ENCODE data around the gene YIPF1.

YIPF1 gene

GRCh38 chr1:53929246-53929960, 39.8 kb upstream of the YIPF1 start:
- TF ChIP-seq CTCF (IDR thresholded peaks at IDR 0.05; ENCODE audit: low read depth, low read length): no peak
- no peak for DNase-seq (ENCODE audit: low read depth, low spot score)
- in situ Hi-C loops (cut with HindIII; ENCODE audit: low sequenced_read_pairs): no loop called here
- H3K4me3 ChIP-seq (ENCODE audit: low read depth, low read length): no peak overlapping the region

- in situ Hi-C loops (cut with HindIII; ENCODE audit: low sequenced_read_pairs): no loop called here
- no peak for TF ChIP-seq CTCF (IDR thresholded peaks at IDR 0.05; ENCODE audit: low read depth, low read length)
- no peak for DNase-seq (ENCODE audit: low read depth, low spot score)
- no peak overlapping the region for H3K4me3 ChIP-seq (ENCODE audit: low read depth, low read length)
Measured at GRCh38 chr1:53927376-53927881, 37.8 kb upstream of the YIPF1 start.

GRCh38 chr1:53919675-53920066, 30.1 kb upstream of the YIPF1 start:
- DNase-seq (ENCODE audit: low read depth, low spot score): no peak
- no peak overlapping the region for H3K4me3 ChIP-seq (ENCODE audit: low read depth, low read length)
- TF ChIP-seq CTCF (IDR thresholded peaks at IDR 0.05; ENCODE audit: low read depth, low read length): no peak
- in situ Hi-C loops (cut with HindIII; ENCODE audit: low sequenced_read_pairs): no loop called here

- no peak overlapping the region for H3K4me3 ChIP-seq (ENCODE audit: low read depth, low read length)
- DNase-seq (ENCODE audit: low read depth, low spot score): no peak
- in situ Hi-C loops (cut with HindIII; ENCODE audit: low sequenced_read_pairs): no loop called here
- no peak for TF ChIP-seq CTCF (IDR thresholded peaks at IDR 0.05; ENCODE audit: low read depth, low read length)
Measured at GRCh38 chr1:53918343-53918742, 28.7 kb upstream of the YIPF1 start.

- in situ Hi-C loops (cut with HindIII; ENCODE audit: low sequenced_read_pairs): no loop called here
- no peak for TF ChIP-seq CTCF (IDR thresholded peaks at IDR 0.05; ENCODE audit: low read depth, low read length)
- H3K4me3 ChIP-seq (ENCODE audit: low read depth, low read length): no peak overlapping the region
- DNase-seq (ENCODE audit: low read depth, low spot score): no peak
Measured at GRCh38 chr1:53913352-53914033, 23.9 kb upstream of the YIPF1 start.

GRCh38 chr1:53911442-53911841, 21.8 kb upstream of the YIPF1 start:
- no peak for DNase-seq (ENCODE audit: low read depth, low spot score)
- no peak overlapping the region for H3K4me3 ChIP-seq (ENCODE audit: low read depth, low read length)
- in situ Hi-C loops (cut with HindIII; ENCODE audit: low sequenced_read_pairs): no loop called here
- TF ChIP-seq CTCF (IDR thresholded peaks at IDR 0.05; ENCODE audit: low read depth, low read length): no peak
